ENCODE results near the gene AGBL4. TPM values are rescaled to one million over a fixed set of nuclear protein-coding genes. Genes with fewer than 3 reads are reported as not detected.

AGBL4 gene
- total RNA-seq, 4 donors from 2014 or later: 0.44 to 1.5 (median 1.2) TPM; not detected in 1

DNA sequence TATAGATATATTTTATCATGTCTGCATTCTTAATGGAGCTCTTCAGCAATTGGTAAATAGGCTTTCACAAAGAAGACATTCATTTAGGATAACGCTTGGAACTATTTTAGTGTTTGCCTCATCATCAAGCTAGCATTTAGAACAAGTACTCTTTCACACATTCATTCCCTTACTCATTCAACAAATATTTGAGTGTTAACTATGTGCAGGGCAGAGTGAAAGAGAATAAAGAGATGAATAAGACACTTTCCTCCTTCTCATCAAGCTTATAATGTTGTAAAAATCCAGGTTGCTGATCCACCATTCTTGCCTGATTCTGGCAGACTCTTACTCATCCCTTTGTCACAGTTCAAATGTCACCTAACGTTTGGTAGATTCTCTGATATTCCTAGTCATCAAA lies 860.7 kb downstream of the AGBL4 start:
- H3K4me3 ChIP-seq: no peak overlapping the region
- no peak for TF ChIP-seq EP300 (IDR thresholded peaks at IDR 0.05)
- TF ChIP-seq, protein P1, sequence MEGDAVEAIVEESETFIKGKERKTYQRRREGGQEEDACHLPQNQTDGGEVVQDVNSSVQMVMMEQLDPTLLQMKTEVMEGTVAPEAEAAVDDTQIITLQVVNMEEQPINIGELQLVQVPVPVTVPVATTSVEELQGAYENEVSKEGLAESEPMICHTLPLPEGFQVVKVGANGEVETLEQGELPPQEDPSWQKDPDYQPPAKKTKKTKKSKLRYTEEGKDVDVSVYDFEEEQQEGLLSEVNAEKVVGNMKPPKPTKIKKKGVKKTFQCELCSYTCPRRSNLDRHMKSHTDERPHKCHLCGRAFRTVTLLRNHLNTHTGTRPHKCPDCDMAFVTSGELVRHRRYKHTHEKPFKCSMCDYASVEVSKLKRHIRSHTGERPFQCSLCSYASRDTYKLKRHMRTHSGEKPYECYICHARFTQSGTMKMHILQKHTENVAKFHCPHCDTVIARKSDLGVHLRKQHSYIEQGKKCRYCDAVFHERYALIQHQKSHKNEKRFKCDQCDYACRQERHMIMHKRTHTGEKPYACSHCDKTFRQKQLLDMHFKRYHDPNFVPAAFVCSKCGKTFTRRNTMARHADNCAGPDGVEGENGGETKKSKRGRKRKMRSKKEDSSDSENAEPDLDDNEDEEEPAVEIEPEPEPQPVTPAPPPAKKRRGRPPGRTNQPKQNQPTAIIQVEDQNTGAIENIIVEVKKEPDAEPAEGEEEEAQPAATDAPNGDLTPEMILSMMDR (IDR thresholded peaks at IDR 0.05): no peak
- TF ChIP-seq POLR2A (IDR thresholded peaks at IDR 0.05): no peak
- peaks cover 0 to 5% (median 0%) of the 10 kb centered on the region in 4 donors for H3K9me3 ChIP-seq
- H3K4me1 ChIP-seq: no peaks in the 10 kb centered on the region
- H3K36me3 ChIP-seq: no peaks in the 10 kb centered on the region
- no peaks in the 10 kb centered on the region for H3K27me3 ChIP-seq
- no peak overlapping the region for H3K27ac ChIP-seq
- 35 to 52% methylated on average over 2 of the region's 2 CpGs for WGBS, 2 donors
- no peak for DNase-seq (ENCODE audit: low spot score in 2 of 2)

DNA sequence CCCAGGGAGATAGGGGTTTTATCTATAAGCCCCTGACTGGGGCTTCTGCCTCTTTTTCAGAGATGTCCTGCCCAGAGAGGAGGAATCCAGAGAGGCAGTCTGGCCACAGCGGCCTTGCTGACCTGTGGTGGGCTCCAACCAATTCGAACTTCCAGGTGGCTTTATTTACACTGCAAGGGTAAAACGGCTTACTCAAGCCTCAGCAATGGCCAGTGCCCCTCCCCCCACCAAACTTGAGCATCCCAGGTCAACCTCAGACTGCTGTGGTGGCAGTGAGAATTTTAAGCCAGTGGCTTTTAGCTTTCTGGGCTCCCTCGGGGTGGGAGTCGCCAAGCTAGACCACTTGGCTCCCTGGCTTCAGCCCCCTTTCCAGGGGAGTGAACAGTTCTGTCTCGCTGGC lies 863.1 kb downstream of the AGBL4 start:
- Histone ChIP-seq H3K4me1 (no peaks in the 10 kb centered on the region), H3K36me3 (no peaks in the 10 kb centered on the region), H3K9me3 (peaks cover 0 to 5% (median 0%) of the 10 kb centered on the region in 4 donors), H3K4me3 (no peak overlapping the region), H3K27me3 (no peaks in the 10 kb centered on the region), H3K27ac (no peak overlapping the region)
- no peak for DNase-seq (ENCODE audit: low spot score in 2 of 2)
- TF ChIP-seq POLR2A (IDR thresholded peaks at IDR 0.05) (no peak), EP300 (IDR thresholded peaks at IDR 0.05) (no peak)
- TF ChIP-seq, protein P1 (IDR thresholded peaks at IDR 0.05): no peak
- 96 to 97% methylated on average over 4 to 6 of the region's 6 CpGs for WGBS, 2 donors

DNA sequence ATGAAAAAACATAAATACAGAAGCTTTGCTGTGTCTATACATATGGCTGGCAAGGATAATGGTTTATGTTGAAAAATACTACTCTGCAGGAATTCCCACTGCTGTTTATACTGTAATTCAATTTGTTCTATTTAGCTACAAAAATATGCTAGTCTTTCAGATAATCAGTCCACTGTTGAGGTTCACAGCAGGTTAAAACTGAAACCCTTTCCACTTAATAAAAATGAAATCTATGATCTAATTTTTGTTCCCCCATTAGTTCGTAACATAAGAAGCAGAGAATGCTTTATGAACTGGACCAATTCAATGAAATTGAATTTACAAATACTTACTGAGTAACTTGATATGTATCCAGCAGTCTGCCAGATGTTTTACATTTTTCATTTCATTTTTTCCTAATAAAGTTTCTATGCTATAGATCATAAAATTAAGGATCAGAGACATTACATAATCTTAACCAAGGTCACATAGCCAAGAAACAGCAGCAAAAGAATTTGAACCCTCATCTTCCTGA lies 887.0 kb downstream of the AGBL4 start:
- WGBS, 2 donors: 31 to 56% methylated on average over 1 of the region's 1 CpG
- Histone ChIP-seq H3K9me3 (peaks cover 0 to 24% (median 0%) of the 10 kb centered on the region in 4 donors), H3K4me3 (no peak overlapping the region), H3K27ac (no peak overlapping the region), H3K27me3 (no peaks in the 10 kb centered on the region), H3K4me1 (no peaks in the 10 kb centered on the region), H3K36me3 (no peaks in the 10 kb centered on the region)
- TF ChIP-seq, protein P1 (IDR thresholded peaks at IDR 0.05): no peak
- no peak for TF ChIP-seq POLR2A (IDR thresholded peaks at IDR 0.05)
- TF ChIP-seq EP300 (IDR thresholded peaks at IDR 0.05): no peak
- DNase-seq (ENCODE audit: low spot score in 2 of 2): no peak

DNA sequence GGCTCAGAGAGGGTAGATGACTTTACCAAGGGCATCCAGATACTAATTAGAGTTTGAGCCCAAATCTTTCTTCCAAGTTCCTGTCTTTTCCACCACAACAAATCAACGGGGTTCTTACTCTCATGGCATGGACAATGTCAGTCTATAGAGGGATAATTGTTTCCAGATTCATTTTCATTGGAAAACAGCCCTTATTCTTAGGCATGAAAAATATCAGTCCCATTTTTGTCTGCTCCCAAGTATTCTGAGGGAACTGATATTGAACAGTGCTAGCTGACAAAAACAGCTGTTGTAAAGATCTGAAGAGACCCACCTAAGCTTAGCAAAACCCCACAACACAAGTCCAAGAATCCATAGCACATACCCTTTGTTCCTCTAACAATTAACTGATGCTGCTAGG lies 898.0 kb downstream of the AGBL4 start:
- H3K36me3 ChIP-seq: no peaks in the 10 kb centered on the region
- H3K4me3 ChIP-seq: no peak overlapping the region
- no peaks in the 10 kb centered on the region for H3K4me1 ChIP-seq
- no peak for DNase-seq (ENCODE audit: low spot score in 2 of 2)
- H3K27me3 ChIP-seq: no peaks in the 10 kb centered on the region
- 32 to 36% methylated on average over 1 of the region's 1 CpG for WGBS, 2 donors
- no peak overlapping the region for H3K27ac ChIP-seq
- TF ChIP-seq EP300 (IDR thresholded peaks at IDR 0.05) (no peak), POLR2A (IDR thresholded peaks at IDR 0.05) (no peak)
- TF ChIP-seq, protein P1 (IDR thresholded peaks at IDR 0.05): no peak
- no peaks in the 10 kb centered on the region for H3K9me3 ChIP-seq

DNA sequence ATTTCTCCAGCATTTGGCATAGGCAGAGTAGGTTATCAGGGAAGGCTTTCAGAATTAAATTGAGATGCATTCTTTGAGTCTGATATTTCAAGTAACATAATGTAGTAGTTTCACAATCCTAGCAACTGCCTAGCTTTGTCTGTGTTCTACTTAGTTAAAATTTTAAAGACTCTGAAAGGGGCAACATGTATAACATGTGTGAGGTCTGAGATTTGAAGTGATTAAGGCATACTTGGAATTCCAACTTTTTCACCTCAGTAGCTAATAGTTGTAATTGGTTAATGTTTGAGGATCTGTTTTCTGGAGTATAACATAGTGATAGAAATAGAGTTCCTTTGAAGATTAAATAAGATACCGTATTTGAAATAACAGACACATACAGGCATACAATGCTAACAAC lies 911.8 kb downstream of the AGBL4 start:
- Histone ChIP-seq H3K9me3 (peaks cover 0 to 21% (median 2%) of the 10 kb centered on the region in 4 donors), H3K36me3 (no peaks in the 10 kb centered on the region), H3K4me3 (no peak overlapping the region), H3K4me1 (no peaks in the 10 kb centered on the region), H3K27ac (no peak overlapping the region), H3K27me3 (no peaks in the 10 kb centered on the region)
- no peak for DNase-seq (ENCODE audit: low spot score in 2 of 2)
- 89% methylated on average over 1 of the region's 1 CpG for WGBS, 2 donors
- TF ChIP-seq POLR2A (IDR thresholded peaks at IDR 0.05) (no peak), EP300 (IDR thresholded peaks at IDR 0.05) (no peak)
- TF ChIP-seq, protein P1 (IDR thresholded peaks at IDR 0.05): no peak
